ENCODE measurements around the gene AFF1. TPM values are rescaled to one million over a fixed set of nuclear protein-coding genes. Genes with fewer than 3 reads are reported as not detected.

The AFF1 gene
- total RNA-seq, 2 donors from 2014 or later: 42.8 to 57.0 TPM

DNA sequence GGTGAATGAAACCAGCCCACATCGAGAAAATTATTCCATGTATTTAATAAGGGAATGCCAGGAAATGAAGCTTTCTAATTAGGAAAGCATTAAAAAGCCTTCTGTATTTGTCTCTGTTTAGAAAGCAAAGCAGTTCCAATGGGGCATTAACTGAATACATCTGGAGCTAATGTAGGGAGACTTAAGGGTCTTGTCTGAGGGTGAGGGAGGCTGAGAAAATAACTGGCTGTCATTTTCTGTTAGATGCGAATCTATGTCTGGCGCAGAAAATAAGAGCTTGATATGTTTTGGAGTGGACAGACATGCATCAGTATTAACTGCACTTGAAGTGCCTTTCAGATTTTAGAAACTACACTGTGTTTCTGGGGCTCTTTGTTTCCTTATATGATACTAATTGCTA lies 174.3 kb downstream of the AFF1 start:
- Histone ChIP-seq H3K4me3 (no peak overlapping the region), H3K9me3 (no peaks in the 10 kb centered on the region), H3K27me3 (no peaks in the 10 kb centered on the region), H3K4me1 (peaks cover 2% of the 10 kb centered on the region), H3K36me3 (replicated peaks in 1 of 2; ENCODE audit: insufficient read depth in 1 of 2, low read depth in 2 of 2) (peaks cover 0 to 2% of the 10 kb centered on the region in 2 donors), H3K27ac (no peak overlapping the region)
- no peak for TF ChIP-seq POLR2A (IDR thresholded peaks at IDR 0.05)
- TF ChIP-seq, protein P1, sequence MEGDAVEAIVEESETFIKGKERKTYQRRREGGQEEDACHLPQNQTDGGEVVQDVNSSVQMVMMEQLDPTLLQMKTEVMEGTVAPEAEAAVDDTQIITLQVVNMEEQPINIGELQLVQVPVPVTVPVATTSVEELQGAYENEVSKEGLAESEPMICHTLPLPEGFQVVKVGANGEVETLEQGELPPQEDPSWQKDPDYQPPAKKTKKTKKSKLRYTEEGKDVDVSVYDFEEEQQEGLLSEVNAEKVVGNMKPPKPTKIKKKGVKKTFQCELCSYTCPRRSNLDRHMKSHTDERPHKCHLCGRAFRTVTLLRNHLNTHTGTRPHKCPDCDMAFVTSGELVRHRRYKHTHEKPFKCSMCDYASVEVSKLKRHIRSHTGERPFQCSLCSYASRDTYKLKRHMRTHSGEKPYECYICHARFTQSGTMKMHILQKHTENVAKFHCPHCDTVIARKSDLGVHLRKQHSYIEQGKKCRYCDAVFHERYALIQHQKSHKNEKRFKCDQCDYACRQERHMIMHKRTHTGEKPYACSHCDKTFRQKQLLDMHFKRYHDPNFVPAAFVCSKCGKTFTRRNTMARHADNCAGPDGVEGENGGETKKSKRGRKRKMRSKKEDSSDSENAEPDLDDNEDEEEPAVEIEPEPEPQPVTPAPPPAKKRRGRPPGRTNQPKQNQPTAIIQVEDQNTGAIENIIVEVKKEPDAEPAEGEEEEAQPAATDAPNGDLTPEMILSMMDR (IDR thresholded peaks at IDR 0.05): no peak
- no peak for ATAC-seq
- intact Hi-C loops (cut with DNase I): no loop called here
- WGBS, 2 donors: 87 to 89% methylated on average over 3 of the region's 3 CpGs
- no peak for DNase-seq

DNA sequence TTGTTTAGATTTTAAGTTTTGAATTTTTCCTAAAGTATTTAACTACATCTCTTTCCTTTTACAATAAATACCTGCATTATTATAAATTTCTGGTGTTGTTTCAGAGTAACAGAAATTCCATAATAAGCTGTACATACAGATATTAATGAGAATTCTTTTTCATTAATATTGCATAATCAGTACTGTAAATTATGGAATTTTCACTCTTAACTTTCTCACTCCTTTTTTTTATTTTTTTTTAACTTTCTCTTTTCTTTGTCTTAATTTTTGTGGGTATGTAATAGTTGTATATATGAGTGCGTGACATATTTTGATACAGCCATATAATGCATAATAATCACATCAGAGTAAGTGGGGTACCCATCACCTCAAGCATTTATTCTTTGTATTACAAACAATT lies 175.1 kb downstream of the AFF1 start:
- Histone ChIP-seq H3K27ac (no peak overlapping the region), H3K9me3 (no peaks in the 10 kb centered on the region), H3K4me1 (no peaks in the 10 kb centered on the region), H3K4me3 (no peak overlapping the region), H3K27me3 (no peaks in the 10 kb centered on the region), H3K36me3 (replicated peaks in 1 of 2; ENCODE audit: insufficient read depth in 1 of 2, low read depth in 2 of 2) (peaks cover 6% of the 10 kb centered on the region in 2 donors)
- no peak for ATAC-seq
- DNase-seq: no peak
- TF ChIP-seq, protein P1 (IDR thresholded peaks at IDR 0.05): no peak
- TF ChIP-seq POLR2A (IDR thresholded peaks at IDR 0.05): no peak
- WGBS, 2 donors: 96% methylated on average over 1 of the region's 1 CpG
- intact Hi-C loops (cut with DNase I): no loop called here

DNA sequence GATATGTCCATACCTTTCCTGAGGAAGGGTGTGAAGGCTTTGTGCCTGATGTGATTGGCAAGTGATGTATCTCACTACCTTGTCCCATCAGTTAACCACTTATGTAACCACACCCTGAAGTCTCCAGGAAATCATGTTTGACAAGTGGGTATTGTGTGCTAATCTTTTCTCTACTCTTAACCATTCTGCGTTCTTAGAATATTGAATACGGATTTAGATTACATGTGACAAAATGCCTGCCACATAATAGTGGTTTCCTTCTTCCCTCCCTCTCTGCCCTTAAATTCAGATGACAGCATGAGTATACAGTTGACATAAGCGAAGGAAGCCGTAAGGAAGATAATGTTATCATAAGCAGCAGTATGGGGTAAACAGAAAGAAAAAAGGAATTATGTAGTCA lies 177.3 kb downstream of the AFF1 start:
- intact Hi-C loops (cut with DNase I): no loop called here
- H3K4me1 ChIP-seq: peaks cover 7% of the 10 kb centered on the region
- DNase-seq (no peak), ATAC-seq (no peak)
- 76 to 87% methylated on average over 4 of the region's 4 CpGs for WGBS, 2 donors
- no peak overlapping the region for H3K27ac ChIP-seq
- no peak for TF ChIP-seq POLR2A (IDR thresholded peaks at IDR 0.05)
- TF ChIP-seq, protein P1 (IDR thresholded peaks at IDR 0.05): no peak
- no peaks in the 10 kb centered on the region for H3K27me3 ChIP-seq
- peaks cover 11 to 17% of the 10 kb centered on the region in 2 donors for H3K36me3 ChIP-seq (replicated peaks in 1 of 2; ENCODE audit: insufficient read depth in 1 of 2, low read depth in 2 of 2)
- H3K9me3 ChIP-seq: no peaks in the 10 kb centered on the region
- no peak overlapping the region for H3K4me3 ChIP-seq

DNA sequence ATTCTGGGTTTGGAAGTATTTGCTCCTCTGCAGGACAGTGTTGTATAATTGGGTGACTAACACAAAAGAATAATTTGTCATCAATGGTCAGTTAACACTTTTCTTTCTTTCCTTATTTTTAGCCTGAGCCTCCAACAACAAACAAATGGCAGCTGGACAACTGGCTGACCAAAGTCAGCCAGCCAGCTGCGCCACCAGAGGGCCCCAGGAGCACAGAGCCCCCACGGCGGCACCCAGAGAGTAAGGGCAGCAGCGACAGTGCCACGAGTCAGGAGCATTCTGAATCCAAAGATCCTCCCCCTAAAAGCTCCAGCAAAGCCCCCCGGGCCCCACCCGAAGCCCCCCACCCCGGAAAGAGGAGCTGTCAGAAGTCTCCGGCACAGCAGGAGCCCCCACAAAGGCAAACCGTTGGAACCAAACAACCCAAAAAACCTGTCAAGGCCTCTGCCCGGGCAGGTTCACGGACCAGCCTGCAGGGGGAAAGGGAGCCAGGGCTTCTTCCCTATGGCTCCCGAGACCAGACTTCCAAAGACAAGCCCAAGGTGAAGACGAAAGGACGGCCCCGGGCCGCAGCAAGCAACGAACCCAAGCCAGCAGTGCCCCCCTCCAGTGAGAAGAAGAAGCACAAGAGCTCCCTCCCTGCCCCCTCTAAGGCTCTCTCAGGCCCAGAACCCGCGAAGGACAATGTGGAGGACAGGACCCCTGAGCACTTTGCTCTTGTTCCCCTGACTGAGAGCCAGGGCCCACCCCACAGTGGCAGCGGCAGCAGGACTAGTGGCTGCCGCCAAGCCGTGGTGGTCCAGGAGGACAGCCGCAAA lies 179.6 kb downstream of the AFF1 start:
- ATAC-seq: no peak
- Histone ChIP-seq H3K9me3 (no peaks in the 10 kb centered on the region), H3K27ac (no peak overlapping the region), H3K36me3 (replicated peaks in 1 of 2; ENCODE audit: insufficient read depth in 1 of 2, low read depth in 2 of 2) (peaks cover 11 to 17% of the 10 kb centered on the region in 2 donors), H3K4me3 (no peak overlapping the region), H3K27me3 (no peaks in the 10 kb centered on the region), H3K4me1 (peaks cover 14% of the 10 kb centered on the region)
- DNase-seq: no peak
- intact Hi-C loops (cut with DNase I): no loop called here
- no peak for TF ChIP-seq POLR2A (IDR thresholded peaks at IDR 0.05)
- WGBS, 2 donors: 90 to 92% methylated on average over 16 to 23 of the region's 24 CpGs

DNA sequence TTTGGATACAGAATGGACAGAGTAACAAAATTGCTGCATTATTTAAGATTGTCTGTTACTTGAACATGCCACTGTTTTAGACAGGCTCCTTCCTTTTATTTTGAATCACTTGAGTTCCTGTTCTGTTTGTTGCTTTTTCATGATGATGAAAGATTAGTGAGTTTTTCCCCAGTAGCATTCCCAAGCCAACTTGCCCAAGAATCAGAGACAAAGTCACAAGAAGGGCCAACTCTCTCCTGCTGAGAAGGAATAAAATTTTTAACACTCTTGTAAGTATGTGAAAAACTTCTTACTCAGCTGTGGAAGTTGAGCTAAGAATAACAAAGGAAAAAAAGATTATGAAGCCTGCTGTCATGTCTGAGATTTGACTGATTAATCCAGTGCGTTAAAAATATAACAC lies 181.4 kb downstream of the AFF1 start:
- Histone ChIP-seq H3K36me3 (replicated peaks in 1 of 2; ENCODE audit: insufficient read depth in 1 of 2, low read depth in 2 of 2) (peaks cover 11 to 15% of the 10 kb centered on the region in 2 donors), H3K4me3 (no peak overlapping the region), H3K9me3 (no peaks in the 10 kb centered on the region), H3K27me3 (no peaks in the 10 kb centered on the region), H3K4me1 (peaks cover 25% of the 10 kb centered on the region), H3K27ac (peak overlapping the region in 1 of 4 donors; percentile 68)
- 76 to 80% methylated on average over 1 of the region's 1 CpG for WGBS, 2 donors
- ATAC-seq: no peak
- DNase-seq: no peak
- intact Hi-C loops (cut with DNase I): no loop called here
- no peak for TF ChIP-seq POLR2A (IDR thresholded peaks at IDR 0.05)
- TF ChIP-seq, protein P1 (IDR thresholded peaks at IDR 0.05): no peak
